SU-DHL-6 (cell line): ENCODE results near the gene KAZN.

ENCODE experiments used
- H2AFZ ChIP-seq: fragments of 200-600 bp; sonication (generic); 2 replicates; pipeline ENCODE4 v1.6.1; 2014; ENCODE audit warnings: low read depth, mild to moderate bottlenecking, moderate library complexity, mixed read lengths, antibody characterized with exemption, low read length; ENCODE audit not compliant: severe bottlenecking
- H3F3A ChIP-seq: fragments of 200-600 bp; shearing (Covaris generic); 2 replicates; pipeline ENCODE4 v1.6.0; 2016; ENCODE audit warnings: antibody characterized with exemption, mild to moderate bottlenecking; ENCODE audit not compliant: insufficient read depth
- H3K27ac ChIP-seq: fragments of 200-600 bp; sonication (generic); 2 replicates; pipeline ENCODE4 v1.5.1; 2016; ENCODE audit warnings: low read depth, mild to moderate bottlenecking, low read length, moderate library complexity, mixed read lengths
- H3K27me3 ChIP-seq: fragments of 200-600 bp; sonication (generic), shearing (Covaris generic); 2 replicates; pipeline ENCODE4 v1.6.0; 2014; ENCODE audit warnings: mild to moderate bottlenecking, low read length
- H3K36me3 ChIP-seq: fragments of 200-600 bp; sonication (generic); 2 replicates; pipeline ENCODE4 v1.6.1; 2014; ENCODE audit warnings: mild to moderate bottlenecking, low read length, mixed read lengths
- H3K4me2 ChIP-seq: fragments of 300-600, 200-600 bp; shearing (Covaris generic), sonication (generic); 2 replicates; pipeline ENCODE4 v1.6.0; 2014; ENCODE audit warnings: low read length, low read depth, mild to moderate bottlenecking; ENCODE audit not compliant: poor library complexity, severe bottlenecking
- H3K4me3 ChIP-seq: fragments of 200-600 bp; sonication (generic); 2 replicates; pipeline ENCODE4 v1.5.1; 2014; ENCODE audit warnings: antibody characterized with exemption, low read length, mild to moderate bottlenecking, mixed read lengths; ENCODE audit not compliant: insufficient read depth, poor library complexity, severe bottlenecking
- H3K79me2 ChIP-seq: fragments of 200-600 bp; sonication (generic); 2 replicates; pipeline ENCODE4 v1.6.1; 2014; ENCODE audit warnings: mild to moderate bottlenecking, low read length, moderate library complexity; ENCODE audit not compliant: insufficient read depth
- H3K9ac ChIP-seq: fragments of 200-600 bp; sonication (generic); 2 replicates; pipeline ENCODE4 v1.7.0; 2014; ENCODE audit warnings: mild to moderate bottlenecking, low read length
- H3K9me2 ChIP-seq: fragments of 200-600 bp; sonication (generic); replicated peaks from 2 replicates; pipeline ENCODE4 v1.6.1; 2014; ENCODE audit warnings: low read length; ENCODE audit not compliant: insufficient read depth
- H3K9me3 ChIP-seq: fragments of 200-600 bp; sonication (generic); 2 replicates; pipeline ENCODE4 v1.6.1; 2014; ENCODE audit warnings: low read length, mixed read lengths; ENCODE audit not compliant: insufficient read depth
- H4K20me1 ChIP-seq: fragments of 200-600 bp; sonication (generic); 2 replicates; pipeline ENCODE4 v1.6.1; 2014; ENCODE audit warnings: low read depth, mild to moderate bottlenecking, antibody characterized with exemption, low read length, moderate library complexity, mixed read lengths
- CTCF ChIP-seq: fragments of 200-600 bp; sonication (generic); IDR thresholded peaks from one replicate; pipeline ENCODE4 v1.5.1; 2017; ENCODE audit warnings: antibody characterized with exemption, mild to moderate bottlenecking, low read length, moderate library complexity; ENCODE audit not compliant: insufficient read depth, poor library complexity, severe bottlenecking
- EZH2phosphoT487 ChIP-seq: fragments of 200-600 bp; sonication (generic), shearing (Covaris generic); conservative IDR thresholded peaks from 2 replicates; pipeline ENCODE4 v1.6.1; 2018; ENCODE audit warnings: mild to moderate bottlenecking, antibody characterized with exemption, low read length, moderate library complexity, mixed read lengths

The KAZN gene

GRCh38 chr1:15153184-15153841, 554.8 kb downstream of the KAZN start, which contains the start of gene TMEM51:
TMEM51 (plus strand) TSS chr1:15153747; CDS start chr1:15215088, 61,341 bp downstream.
- H3K9ac ChIP-seq = no peak within 1 kb of the TSS

GRCh38 chr1:15153842-15154479, 555.5 kb downstream of the KAZN start:
- H3K9me2 ChIP-seq = no peaks in the 10 kb centered on the region
- no peak overlapping the region for H3K4me3 ChIP-seq
- H3K9ac ChIP-seq = no peak overlapping the region
- H3K79me2 ChIP-seq = no peaks in the 10 kb centered on the region
- no peaks in the 10 kb centered on the region for H3F3A ChIP-seq
- no peak overlapping the region for H3K4me2 ChIP-seq
- H3K27me3 ChIP-seq = no peaks in the 10 kb centered on the region
- H3K9me3 ChIP-seq = no peaks in the 10 kb centered on the region
- no peak overlapping the region for H3K27ac ChIP-seq
- TF ChIP-seq CTCF (no peak), EZH2phosphoT487 (no peak)
- no peak overlapping the region for H2AFZ ChIP-seq
- no peaks in the 10 kb centered on the region for H4K20me1 ChIP-seq
- H3K36me3 ChIP-seq = no peaks in the 10 kb centered on the region

More at GRCh38 chr1:15153184-15153841, 554.8 kb downstream of the KAZN start, which contains the start of gene TMEM51:
- Histone ChIP-seq H3K9me3 (no peaks in the 10 kb centered on the region), H4K20me1 (no peaks in the 10 kb centered on the region), H3K4me2 (no peak within 1 kb of the TSS), H3K27me3 (no peaks in the 10 kb centered on the region), H3K79me2 (no peaks in the 10 kb centered on the region), H3K9me2 (no peaks in the 10 kb centered on the region), H3K4me3 (no peak within 1 kb of the TSS), H3K27ac (no peak within 1 kb of the TSS), H3K36me3 (no peaks in the 10 kb centered on the region), H2AFZ (no peak within 1 kb of the TSS), H3F3A (no peaks in the 10 kb centered on the region)
- TF ChIP-seq CTCF (no peak), EZH2phosphoT487 (no peak)

GRCh38 chr1:15154480-15155036, 556.1 kb downstream of the KAZN start:
- H4K20me1 ChIP-seq = no peaks in the 10 kb centered on the region
- H3K27me3 ChIP-seq = no peaks in the 10 kb centered on the region
- no peaks in the 10 kb centered on the region for H3F3A ChIP-seq
- H3K9ac ChIP-seq = no peak overlapping the region
- H3K4me2 ChIP-seq = no peak overlapping the region
- H3K79me2 ChIP-seq = no peaks in the 10 kb centered on the region
- TF ChIP-seq EZH2phosphoT487 = no peak
- no peaks in the 10 kb centered on the region for H3K9me2 ChIP-seq
- H3K36me3 ChIP-seq = no peaks in the 10 kb centered on the region
- H3K4me3 ChIP-seq = no peak overlapping the region
- H2AFZ ChIP-seq = no peak overlapping the region
- no peak overlapping the region for H3K27ac ChIP-seq
- no peaks in the 10 kb centered on the region for H3K9me3 ChIP-seq

- no peaks in the 10 kb centered on the region for H3K27me3 ChIP-seq
- no peak overlapping the region for H3K27ac ChIP-seq
- H3F3A ChIP-seq = no peaks in the 10 kb centered on the region
- no peaks in the 10 kb centered on the region for H3K36me3 ChIP-seq
- no peak overlapping the region for H3K4me3 ChIP-seq
- no peaks in the 10 kb centered on the region for H3K79me2 ChIP-seq
- no peak for TF ChIP-seq CTCF
- TF ChIP-seq EZH2phosphoT487 = no peak
- H3K4me2 ChIP-seq = no peak overlapping the region
- no peak overlapping the region for H2AFZ ChIP-seq
- H3K9ac ChIP-seq = no peak overlapping the region
- H4K20me1 ChIP-seq = no peaks in the 10 kb centered on the region
- H3K9me2 ChIP-seq = no peaks in the 10 kb centered on the region
- no peaks in the 10 kb centered on the region for H3K9me3 ChIP-seq
Measured at GRCh38 chr1:15155191-15155590, 556.7 kb downstream of the KAZN start.
